Stimulated activated CD8-positive, alpha-beta memory T cell treated with anti-CD3 and anti-CD28 coated beads, Interleukin-2, amount 100 ng/mL, for 48 hours (primary cell): ENCODE data around the gene U2AF2.

Source experiments
- DNase-seq, 2 donors: peaks; one replicate each; pipeline ENCODE4 v3.0.0-alpha.2; 2020; ENCODE audit warnings: low read depth in 2 of 2

Gene U2AF2

DNA sequence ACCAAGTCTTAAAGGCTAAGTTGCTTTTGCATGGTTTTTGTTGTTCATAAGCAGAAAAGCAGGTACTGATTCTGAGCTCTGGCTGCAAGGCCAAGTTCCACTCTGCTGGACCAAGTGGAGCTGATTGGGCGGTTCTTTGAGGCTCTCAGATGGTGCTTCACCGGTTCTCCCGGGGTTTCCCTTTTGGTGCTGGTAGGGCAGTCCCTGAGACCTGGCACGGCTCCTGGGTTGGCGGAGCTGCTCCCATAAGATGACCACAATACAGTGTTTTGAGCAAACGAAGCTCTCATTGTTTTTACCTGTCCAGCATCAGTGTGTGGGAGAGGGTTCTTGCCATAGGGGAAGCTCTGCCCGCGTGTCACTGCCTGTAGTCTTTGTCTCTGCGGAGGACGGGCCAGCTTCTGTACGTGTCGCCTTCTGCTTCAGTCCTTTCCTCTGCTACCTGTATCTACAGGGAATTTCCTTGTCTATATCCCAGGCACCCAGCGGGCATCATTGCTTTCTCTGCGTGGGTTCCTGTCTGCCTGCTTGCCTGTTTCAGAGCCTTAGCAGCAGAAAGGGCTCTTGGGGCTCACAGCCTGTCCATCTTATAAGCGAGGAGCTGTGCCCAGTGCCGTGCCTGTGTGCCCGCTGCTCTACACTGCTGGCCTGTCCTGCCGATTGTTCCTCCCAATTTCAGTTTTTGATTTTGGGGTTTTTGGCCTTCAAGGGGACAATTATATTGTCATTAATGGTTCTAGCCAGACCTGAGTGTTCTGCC is 2.3 kb downstream of the U2AF2 start:
- DNase-seq, result no peak

DNA sequence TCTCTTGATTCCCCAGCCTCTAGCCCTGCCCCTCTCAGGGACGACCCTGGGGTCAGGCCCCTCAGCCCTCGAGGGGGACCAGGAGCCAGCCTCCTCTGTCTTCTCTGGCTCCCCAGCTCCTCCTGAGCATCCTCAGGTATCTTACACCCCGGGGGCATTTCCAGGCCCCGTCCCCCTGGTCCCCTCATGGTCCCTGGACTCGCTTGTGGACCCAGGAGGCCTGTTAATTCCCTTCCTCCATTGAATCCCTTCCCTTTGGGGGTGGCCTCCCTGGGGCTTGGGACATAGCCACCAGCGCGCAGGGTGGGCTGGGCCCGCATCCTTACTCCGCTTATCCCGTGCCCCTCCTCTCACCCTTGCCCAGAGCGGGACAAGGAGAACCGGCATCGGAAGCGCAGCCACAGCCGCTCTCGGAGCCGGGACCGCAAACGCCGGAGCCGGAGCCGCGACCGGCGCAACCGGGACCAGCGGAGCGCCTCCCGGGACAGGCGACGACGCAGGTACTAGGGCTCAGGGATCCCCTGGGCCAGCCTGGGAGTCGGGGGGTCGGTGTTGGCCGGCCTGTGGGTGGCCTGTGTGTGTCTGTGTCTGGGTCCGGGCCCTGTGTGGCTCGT is 4.1 kb downstream of the U2AF2 start:
- no peak for DNase-seq

DNA sequence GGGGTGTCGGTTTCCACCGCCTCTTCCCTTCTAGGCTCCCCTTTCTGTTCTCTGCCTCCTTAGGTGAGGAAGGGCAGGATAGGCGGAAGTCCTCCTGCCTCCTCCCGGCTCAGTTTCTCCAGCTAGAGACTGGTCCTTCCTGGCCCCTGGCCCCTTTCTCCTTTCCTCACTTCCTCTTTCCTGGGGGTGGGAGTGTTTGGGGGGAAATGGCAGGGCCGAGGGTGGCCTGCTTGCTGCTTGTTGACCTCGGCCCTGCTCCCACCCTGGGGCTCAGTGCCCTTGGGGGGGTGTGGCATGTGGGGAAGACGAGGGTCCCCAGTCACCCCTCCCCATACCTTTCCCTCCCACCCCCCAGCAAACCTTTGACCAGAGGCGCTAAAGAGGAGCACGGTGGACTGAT is 5.0 kb downstream of the U2AF2 start:
- DNase-seq, result no peak

DNA sequence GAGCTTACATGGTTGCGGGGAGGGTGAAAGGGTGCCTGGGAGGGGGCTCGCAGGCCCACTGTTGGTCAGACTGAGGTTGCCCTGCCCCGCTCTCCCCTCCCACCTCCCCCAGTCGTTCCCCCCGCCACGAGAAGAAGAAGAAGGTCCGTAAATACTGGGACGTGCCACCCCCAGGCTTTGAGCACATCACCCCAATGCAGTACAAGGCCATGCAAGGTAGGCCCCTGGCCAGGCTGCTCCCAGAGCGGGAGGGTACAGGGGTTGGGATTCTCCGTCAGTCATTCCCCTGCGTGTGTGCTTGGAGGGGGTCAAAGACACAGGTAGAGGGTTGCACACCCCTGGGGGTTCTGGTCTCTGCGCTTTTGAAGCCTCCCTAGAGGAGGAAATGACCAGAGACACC is 5.6 kb downstream of the U2AF2 start:
- no peak for DNase-seq

DNA sequence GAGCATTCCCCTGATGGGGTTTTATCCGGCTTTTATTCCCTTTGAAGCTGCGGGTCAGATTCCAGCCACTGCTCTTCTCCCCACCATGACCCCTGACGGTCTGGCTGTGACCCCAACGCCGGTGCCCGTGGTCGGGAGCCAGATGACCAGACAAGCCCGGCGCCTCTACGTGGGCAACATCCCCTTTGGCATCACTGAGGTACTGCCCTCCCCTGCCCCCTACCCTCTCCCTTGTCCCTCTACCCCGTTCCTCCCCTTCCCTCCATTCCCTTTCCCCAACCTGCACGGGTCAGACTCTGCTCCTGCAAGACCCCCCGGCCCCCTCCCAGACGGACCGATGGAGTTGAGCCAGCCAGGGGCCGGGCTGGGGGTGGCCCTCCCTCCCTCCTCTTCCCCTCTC is 6.2 kb downstream of the U2AF2 start:
- no peak for DNase-seq

DNA sequence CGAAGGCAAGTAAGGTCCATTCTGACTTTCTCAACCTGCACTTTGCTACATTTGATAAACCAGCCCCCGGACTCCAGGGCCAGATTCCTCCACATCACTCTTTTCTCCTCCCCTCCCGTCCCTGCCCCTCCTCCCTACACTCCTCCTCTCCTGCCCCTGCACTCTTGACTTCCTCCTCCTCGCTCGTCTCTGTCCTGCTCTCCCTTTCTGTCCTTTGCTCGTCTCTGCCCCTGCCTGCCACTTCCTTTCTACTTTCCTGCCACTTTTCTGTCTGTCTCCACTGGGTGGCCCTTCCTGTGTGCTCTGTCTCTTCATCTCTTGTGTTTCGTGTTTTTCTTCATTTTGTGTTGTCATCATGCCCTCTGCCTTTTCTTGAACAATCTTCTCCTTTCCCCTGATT is 7.0 kb downstream of the U2AF2 start:
- DNase-seq, result no peak

DNA sequence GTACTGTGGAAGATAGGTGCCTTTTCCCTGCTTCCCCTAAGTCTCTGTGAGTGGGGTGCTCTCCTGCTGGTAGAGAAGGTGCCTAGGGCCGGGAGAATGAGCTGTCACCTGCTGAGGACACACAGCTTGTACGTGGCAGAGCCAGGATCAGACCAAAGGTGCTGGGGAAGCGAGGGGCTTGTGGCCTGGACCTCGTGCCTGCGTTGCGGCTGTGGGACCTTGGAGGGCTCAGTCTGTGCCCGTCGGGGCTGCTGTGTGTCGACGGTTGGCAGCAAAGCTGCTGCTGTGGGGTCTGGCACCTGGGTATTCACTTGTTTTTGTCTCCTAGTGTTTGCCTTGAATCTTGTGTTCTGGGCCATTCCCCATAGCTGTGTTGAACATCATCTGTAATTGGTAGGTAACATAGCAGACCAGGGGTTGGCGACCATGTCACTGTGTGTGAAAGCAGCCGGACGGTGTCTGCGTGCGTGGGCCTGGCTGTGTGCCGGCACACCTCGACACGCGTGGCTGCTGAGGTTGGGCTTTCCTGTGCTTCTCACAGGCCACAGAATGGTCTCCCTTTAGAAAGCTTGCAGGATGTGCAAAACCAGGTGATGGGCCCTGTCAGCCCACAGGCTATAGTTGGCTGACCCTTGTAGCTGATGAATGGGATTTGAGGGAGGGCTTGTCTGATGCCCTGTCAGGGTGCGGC is 9.2 kb downstream of the U2AF2 start:
- no peak for DNase-seq

DNA sequence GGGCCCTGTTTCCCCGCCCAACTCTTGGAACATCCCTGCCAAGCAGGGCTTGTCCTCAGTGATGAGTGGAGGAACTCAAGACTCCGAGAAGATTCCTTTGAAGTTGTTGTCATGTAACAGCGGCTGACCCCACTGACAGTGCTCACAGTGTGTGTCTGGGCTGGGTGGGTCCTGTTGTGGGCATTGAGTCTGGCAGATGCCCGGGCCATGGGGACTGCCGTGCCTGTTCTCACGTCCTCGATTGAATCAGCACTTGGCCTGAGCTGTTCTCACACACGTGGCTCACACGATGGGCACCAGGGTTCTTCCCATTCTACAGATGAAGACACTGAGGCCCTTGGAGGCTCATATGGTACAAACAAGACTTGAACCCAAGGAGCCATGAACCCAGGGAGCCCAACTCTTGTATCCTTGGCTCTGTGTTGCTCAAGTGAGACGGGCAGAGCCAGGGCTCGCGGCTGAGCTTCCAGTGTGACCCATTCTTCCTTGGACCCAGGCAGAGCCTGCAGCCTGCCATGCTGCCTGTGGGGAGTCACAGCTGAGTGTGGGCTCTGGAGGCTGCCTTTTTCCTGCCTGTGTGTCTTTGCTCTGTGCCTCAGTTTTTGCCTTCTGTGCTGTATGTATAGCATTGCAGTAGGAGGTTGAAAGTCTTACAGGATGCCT is 11.6 kb downstream of the U2AF2 start:
- no peak for DNase-seq

DNA sequence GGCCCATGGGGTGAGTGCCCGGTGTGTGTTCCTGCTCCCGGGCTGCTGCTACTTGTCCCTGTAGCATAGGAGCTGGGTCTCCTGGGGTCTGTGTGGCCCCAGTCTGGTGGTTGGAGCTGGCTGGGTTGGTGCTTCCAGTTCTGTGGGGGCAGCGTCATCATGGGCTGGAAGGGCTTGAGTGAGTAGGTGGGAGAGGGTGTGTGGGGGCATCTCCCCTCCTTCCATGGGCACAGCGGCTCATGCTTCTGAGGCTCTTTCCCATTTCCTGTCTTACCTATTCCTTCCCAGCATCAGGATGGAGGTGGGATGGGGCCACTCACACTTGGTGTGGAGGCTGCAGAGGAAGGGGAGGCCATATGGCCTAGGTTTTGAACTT is 12.2 kb downstream of the U2AF2 start:
- DNase-seq, result no peak

DNA sequence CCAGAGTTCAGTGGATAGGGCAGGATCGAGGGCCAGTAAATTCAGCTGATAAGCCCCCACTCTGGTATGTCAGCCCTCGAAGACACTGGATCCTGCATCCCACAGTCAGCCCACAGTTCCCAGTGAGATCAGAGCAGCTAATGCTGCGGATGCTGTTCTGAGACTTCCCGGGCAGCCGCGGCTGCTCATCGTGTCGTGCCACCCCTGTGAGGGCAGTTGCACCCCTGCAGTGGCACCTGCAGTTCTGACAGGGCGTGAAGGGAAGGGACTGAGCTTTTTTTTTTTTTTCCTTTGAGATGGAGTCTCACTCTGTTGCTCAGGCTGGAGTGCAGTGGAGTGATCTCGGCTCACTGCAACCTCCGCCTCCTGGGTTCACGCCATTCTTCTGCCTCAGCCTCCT is 12.7 kb downstream of the U2AF2 start:
- no peak for DNase-seq

DNA sequence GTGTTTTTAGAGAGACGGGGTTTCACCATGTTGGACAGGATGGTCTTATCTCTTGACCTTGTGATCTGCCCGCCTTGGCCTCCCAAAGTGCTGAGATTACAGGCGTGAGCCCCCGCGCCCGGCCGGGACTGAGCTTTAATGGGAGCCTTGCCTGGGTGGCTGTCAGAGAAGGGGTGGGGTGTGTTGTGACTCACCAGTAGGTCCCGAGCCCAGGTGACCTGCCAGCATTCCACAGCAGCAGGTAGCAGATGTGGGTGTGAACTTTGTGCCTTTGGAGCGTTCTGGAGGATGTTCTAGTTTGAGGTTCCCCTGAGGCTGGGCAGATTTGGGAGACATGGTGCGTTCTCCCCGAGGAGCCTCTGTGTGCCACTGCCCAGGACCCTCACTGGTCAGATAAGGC is 13.1 kb downstream of the U2AF2 start:
- DNase-seq, result no peak

DNA sequence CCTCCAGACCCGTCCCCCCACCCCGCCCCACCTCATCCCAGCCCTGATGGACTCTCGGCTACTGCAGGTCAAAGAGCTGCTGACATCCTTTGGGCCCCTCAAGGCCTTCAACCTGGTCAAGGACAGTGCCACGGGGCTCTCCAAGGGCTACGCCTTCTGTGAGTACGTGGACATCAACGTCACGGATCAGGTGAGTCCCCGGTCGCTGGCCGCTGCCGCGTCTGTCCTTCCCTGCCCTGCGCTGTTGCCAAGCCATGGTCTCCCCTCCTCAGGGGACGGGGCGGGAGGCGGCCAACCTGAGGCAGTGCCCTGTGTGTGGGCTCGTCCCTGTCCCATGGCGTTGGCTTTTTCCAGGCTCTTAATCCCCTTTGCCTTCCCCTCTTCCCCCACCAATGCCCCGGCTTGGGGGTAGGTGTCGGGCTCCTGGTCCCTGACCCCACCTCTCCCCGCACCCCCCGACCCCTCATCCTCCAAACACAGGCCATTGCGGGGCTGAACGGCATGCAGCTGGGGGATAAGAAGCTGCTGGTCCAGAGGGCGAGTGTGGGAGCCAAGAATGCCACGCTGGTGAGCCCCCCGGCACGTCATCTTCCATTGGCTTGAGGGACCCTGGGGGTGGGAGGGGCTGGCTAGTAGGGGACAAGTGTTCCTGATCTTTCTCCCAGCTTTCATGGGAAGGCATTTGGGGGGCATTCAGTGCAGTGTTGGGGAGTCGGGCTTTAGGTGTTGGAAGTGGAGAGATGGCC is 13.9 kb downstream of the U2AF2 start:
- DNase-seq, result no peak

DNA sequence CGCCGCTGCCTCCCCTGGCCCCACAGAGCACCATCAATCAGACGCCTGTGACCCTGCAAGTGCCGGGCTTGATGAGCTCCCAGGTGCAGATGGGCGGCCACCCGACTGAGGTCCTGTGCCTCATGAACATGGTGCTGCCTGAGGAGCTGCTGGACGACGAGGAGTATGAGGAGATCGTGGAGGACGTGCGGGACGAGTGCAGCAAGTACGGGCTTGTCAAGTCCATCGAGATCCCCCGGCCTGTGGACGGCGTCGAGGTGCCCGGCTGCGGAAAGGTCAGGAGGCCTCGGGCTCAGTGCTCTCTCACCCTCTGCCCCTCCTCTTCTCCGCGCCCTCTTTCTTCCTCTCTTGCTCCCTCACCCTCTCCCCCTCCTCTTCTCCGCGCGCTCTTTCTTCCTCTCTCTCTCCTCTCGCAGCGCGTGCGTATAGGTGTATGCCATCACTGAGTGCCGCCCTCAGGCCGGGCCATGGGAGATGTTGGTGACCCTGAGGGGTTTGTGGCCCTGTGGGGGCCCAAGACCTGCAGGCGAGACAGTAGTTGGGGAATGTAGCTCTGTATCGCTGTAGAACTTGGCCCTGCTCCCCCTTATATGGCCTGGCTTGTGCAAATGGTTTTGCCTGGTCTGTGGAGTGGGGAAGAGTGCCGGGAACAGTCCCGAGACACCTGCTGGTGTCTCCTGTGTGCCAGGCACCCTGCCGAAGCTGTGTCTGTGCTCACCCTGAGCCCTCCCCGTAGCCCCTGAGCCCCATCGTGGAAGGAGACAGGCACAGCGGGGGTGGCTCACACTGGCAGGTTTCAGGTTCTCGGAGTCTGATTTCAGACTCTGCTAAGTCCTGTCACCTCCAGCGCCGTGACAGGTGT is 14.8 kb downstream of the U2AF2 start:
- DNase-seq, result no peak

DNA sequence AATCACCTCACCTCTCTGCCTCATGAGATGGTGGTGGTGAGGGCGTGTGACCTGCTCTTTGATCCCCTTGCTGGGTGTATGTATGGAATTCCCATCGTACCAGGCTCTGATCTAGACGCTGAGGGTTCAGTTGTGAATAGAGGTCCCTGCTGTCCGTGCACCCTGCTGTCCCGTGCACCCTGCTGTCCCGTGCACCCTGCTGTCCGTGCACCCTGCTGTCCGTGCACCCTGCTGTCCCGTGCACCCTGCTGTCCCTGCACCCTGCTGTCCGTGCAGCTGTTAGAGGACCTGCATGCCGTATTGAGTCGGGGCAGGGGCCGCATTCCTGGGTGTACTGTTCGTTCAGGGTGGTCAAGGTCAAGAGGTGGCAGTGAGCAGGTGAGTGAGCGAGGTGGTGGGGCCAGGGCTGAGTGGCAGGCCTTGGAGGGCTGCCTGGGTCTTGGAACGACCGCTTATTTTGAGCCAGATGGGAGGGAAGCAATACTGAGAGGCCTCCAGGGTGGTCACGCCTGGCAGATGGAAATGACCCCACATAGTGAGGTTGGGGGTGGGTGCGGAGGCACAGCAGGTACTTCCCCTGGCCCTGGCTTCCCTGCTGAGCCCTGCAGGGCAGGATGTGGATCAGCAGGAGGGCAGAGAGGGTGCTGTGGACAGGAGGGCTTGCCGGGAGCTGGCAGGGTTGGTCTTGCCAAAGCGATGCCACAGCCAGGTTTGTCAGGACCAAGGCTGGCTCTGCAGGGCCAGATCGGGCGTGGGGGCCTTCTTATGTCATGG is 15.6 kb downstream of the U2AF2 start:
- no peak for DNase-seq

DNA sequence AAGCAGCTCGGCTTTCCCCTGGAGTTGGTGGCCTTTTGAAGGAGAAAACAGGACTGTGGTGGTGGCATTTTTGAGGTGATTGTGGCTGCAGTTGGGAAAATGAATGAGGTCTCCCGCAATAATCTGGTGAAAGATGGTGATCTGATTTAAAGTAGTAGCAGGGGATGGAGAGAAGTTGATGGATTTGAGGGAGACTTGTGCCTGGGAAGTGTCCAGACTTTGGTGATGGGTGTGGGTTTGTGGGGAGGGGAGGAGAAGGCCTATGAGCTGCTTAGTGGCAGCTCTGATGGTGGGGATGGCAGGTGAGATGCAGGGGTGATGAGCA is 16.2 kb downstream of the U2AF2 start:
- DNase-seq, result no peak

DNA sequence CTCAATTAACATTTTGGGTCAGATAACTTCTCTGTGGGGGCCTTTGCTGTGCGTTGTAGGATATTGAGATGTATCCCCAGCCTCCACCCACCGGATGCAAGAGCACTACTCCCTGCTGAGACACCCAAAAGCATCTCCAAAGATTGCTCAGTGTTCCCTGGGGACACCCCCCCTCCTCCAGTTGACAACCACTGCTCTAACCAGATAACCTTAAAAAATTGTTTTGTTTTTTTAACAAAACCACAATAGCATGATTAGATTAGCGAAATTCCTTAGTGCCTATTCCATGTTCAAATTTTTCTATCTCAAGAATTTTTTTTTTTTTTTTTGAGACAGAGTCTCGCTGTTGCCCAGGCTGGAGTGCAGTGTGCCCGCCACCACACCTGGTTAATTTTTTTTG is 17.6 kb downstream of the U2AF2 start:
- no peak for DNase-seq

DNA sequence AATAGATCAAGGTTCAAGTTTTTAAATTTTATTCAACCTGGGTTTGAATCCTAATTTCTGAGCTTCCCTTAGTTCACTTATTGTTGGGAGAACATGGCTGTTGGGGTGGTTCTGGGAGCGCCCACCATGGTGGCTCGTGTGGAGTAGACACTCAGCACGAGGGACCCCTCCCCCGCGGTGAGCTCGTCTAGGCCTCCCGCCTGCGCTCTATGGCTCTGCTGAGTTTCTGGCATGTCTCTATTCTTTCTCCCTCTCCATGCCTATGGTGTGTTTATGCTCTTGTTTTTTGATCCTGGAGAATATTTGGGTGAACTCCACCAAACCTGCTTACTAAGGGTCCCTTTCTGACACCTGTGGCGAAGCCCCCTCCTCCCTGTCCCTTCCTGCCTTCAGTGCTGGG is 18.6 kb downstream of the U2AF2 start:
- no peak for DNase-seq

DNA sequence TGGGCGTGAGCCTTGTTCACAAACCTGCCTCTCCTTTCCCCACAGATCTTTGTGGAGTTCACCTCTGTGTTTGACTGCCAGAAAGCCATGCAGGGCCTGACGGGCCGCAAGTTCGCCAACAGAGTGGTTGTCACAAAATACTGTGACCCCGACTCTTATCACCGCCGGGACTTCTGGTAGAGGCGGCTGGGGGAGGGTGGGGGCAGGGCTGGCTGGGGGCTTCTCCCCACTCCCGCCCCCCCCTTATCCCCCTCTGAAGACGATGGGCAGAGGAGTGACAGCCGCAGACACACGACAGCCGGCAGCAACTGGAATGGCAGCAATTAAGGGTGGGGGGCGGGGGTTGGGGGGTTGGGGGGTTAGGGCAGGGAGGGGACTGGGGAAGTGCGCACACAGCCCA is 19.1 kb downstream of the U2AF2 start:
- DNase-seq, result no peak

DNA sequence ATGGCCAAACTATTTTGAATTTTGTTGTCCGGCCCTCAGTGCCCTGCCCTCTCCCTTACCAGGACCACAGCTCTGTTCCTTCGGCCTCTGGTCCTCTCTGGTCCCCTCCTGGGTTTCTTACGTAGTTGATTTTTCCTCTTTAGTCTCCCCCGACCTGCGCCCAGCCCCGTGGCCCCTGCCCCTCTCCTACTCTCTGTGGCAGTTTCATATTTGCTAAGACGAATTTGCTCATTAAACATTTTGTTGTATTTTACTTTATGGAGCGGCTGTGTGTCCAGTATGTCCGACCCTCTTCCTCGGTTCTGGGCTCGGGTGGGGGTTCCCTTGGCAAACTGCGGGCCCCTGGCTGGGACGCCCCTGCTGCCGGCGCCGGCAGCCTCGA is 19.6 kb downstream of the U2AF2 start:
- no peak for DNase-seq

DNA sequence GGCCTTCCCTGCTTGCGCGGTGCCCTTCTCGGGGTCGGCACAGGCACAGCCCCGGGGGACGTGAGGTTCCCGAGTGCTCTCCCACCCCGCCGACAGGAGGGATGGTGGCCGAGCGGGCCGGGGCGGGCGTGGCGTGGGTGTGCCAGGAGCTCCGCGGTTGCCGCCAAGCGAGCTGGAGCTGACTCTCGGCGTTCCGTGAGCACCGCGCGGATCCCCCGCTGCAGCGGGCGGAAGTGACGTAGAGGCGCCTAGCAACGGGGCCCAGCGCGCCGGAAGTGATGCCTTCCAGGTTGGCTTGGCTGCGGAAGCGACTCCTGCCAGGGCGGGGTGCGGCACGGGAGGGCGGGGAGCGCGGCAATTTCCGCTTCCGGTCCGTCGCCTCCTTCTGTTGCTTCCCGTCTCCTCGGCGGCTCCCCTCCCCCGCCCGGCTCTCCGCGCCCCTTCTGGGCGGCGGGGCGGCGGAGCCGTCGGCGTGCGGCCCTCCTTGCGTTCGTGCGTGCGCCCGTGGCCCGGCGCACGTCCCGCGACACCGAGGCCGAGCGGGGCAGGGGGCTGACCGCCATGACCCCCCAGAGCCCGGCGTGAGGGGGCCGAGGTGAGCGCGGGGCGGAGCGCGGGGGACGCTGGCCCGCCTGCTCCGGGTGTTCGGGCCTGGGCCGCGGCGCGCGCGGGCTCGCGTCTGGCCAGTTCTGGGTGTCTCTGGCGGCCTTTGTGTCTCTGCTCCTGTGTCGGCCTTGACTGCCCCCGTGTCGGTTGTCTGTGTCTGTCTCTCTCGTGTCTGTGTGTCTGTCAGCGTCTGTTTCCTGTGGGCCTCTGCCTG is 20.2 kb downstream of the U2AF2 start, which contains the start of gene EPN1:
Gene EPN1 (plus strand): TSS at position 386 of the 820 bp plus-strand sequence. CDS start 3,402 bp downstream, outside the sequence.
- DNase-seq, result peak; percentile 96 to 97
